Femur (tissue), 1 donor: ENCODE data around the gene ATP2A3.

ENCODE experiments used
- DNase-seq: peaks from one replicate; pipeline ENCODE4 v3.0.0-alpha.2; 2017

Gene ATP2A3

GRCh38 chr17:3888343-3889171 lies 75.7 kb downstream of the ATP2A3 start:
- DNase-seq, result peak; percentile 92

DNA sequence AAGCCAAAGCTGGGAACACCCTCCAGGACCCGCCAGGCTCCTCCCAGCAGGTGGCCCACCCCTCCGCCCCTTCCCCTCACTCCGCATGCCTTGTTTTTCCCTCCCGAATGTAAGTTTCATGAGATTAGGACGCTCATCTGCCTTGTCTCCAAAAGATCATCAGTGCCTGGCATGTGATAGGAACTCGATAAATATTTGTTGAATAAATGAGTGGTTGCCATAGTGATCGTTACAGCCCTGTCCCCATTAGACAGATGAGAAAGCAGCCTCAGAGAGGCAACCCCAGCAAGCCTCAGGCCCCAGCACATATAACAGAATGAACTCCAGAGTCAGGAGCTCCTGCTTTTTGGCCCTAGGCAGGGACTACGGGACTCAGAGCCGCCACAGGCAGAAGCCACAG lies 76.4 kb downstream of the ATP2A3 start:
- no peak for DNase-seq

DNA sequence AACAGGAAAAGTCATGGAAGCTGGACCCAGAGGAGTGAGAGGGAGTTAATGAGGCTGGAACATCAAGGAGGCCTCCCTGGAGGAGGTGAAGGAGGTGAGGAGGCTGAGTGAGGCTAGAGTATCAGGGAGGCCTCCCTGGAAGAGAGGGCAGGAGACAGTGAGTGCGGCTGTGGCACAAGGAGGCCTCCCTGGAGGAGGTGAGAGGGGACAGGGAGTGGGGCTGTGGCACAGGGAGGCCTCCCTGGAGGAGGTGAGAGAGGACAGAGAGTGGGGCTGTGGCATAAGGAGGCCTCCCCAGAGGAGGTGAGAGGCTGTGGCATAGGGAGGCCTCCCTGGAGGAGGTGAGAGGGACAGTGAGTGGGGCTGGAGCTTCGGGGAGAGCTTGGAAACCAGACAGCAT lies 76.8 kb downstream of the ATP2A3 start:
- no peak for DNase-seq

DNA sequence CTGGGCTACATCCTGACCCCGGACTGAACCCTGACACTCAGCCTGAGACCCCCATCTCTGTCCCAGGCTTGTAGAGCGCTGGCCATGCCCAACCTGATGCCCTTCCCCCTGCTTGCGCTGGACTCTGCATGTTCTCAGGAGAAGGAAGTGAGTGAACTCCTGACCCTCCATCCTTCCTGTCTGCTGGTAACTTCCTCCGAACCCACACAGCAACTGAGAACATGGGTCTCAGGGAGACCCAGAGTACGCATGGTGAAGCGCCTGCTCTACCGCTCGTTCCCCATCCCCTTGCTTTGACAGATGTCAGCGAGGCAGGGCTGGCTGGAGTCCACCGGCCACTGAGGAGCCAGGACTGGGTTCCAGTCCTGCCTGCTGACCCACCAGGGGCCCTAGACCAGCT lies 77.5 kb downstream of the ATP2A3 start:
- peak; percentile 52 for DNase-seq

DNA sequence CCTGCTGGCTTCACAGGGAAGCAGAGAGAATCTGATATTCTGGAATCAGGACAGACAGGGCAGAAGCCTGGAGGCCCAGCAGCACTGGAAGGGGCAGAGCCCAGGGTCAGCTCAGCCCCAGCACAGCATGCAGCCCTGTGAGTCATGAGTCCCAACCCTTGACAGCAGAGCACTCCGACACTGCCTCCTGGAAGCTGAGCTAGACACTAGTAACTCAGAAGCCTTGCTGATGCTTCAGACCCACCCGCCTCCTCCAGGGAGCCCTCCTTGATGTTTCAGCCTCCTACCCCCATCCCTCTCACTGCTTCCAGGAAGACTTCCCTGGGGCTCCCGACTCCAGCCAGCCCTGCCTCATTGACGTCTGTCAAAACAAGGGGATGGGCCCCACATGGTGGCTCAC lies 78.3 kb downstream of the ATP2A3 start:
- no peak for DNase-seq

GRCh38 chr17:3885271-3885670 lies 79.0 kb downstream of the ATP2A3 start:
- DNase-seq, result no peak

DNA sequence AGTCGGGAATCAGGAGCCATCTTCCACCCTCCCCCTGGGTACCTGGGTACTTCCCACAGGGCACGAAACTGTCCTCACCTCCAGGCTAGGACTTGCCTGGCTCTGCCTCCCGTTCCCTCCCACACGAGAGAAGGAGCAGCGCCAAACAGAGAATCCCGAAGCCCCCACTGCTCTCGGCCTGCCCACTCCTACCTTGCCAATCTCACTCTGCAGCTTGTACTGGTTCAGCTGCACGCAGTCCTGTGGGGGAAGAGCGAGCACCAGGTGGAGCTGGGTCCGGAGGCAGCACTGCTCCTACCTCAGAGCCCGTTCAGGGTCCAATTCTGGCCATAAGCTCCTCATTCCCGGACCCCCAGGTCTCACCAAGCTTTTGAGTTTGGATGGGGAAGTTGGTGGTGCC lies 80.0 kb downstream of the ATP2A3 start:
- DNase-seq, result no peak

- DNase-seq, result no peak
Observed at GRCh38 chr17:3882276-3882675, 82.0 kb downstream of the ATP2A3 start.

- DNase-seq, result no peak
Observed at GRCh38 chr17:3880983-3881382, 83.3 kb downstream of the ATP2A3 start.

DNA sequence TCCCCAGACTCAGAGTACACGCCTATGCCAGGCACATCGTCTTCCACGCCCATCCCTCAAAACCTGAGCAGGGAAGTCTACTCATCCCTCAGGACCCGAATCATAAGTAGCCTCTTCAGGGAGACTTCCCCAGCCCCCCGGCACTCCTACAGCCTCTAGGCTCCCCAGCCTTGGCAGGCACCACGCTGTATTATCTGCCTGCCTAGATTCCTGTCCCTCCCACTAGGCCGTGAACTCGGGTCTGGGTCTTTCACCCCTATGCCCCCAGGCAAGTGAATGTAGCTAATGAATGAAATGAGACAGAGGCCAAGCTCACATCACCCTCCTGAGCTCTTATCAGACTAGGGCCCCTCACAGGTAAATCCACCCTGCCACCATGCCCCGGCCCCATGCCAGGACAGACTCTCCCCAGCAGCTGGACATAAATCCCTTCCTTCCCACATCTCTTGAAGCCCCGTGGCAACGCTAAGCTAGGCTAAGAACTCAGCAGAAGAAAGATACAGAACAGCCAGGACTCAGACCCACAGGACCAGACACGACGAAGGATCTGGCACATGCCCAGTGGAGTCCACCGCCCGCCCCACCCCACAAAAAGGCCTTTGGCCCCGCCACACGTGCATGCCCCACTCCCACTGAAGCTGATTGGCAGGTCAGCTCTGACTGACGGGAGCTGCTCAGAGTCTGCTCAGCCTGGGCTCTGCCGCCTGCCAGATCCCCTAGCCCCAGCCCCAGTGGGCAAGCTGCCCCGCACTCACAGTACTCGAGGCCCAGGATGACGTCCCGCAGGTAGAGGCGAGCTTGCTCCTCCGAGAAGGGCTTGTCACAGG lies 84.4 kb downstream of the ATP2A3 start:
- no peak for DNase-seq

DNA sequence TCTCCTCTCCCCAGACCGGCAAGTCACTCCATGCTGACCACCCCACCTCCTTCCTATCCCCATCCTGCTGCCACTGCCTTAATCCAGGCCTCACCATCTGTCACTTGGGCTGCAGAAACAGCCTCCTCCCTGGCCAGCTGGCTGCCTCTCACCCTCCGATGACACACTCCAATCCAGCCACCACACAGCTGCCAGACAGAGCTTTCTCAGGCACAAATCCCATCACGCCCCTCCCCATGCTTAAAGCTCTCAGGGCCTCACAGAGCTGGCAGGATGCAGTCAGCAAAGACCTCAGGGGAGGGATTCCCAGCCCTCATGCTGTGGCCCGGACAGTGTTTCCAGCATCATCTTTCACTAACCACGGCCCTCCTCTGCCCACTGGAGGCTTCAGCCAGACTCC lies 85.1 kb downstream of the ATP2A3 start:
- DNase-seq, result peak; percentile 86

- DNase-seq, result no peak
Observed at GRCh38 chr17:3877220-3877619, 87.0 kb downstream of the ATP2A3 start.

DNA sequence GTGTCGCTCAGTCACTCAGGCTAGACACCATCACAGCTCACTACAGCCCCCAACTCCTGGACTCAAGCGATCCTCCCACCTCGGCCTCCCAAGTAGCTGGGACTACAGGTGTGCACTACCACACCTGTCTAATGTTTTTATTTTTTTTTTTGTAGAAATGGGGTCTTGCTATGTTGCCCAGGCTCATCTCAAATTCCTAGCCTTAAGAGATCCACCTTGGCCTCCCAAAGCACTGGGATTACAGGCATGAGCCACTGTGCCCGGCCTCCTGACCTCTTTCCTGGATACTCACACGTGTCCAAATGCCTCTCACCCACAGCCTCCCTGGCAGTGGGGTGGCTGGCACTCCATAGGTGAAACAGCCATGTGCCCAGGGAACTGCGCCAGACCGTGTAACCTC lies 88.9 kb downstream of the ATP2A3 start:
- no peak for DNase-seq
